HUES6 (cell line): Measurements from ENCODE around the gene GRK5.

Source experiments
- H3K27ac ChIP-seq: 2 replicates; pipeline ENCODE4 v1.7.0; 2013; ENCODE audit warnings: low read depth, mild to moderate bottlenecking, low read length, inconsistent platforms
- H3K27me3 ChIP-seq: 2 replicates; pipeline ENCODE4 v1.6.1; 2013; ENCODE audit warnings: low read length; ENCODE audit not compliant: control insufficient read depth, insufficient read depth
- H3K36me3 ChIP-seq: 2 replicates; pipeline ENCODE4 v1.6.1; 2013; ENCODE audit warnings: low read length; ENCODE audit not compliant: control insufficient read depth, insufficient read depth
- H3K4me1 ChIP-seq: 2 replicates; pipeline ENCODE4 v1.6.1; 2013; ENCODE audit warnings: low read length; ENCODE audit not compliant: control insufficient read depth, insufficient read depth
- H3K4me3 ChIP-seq: 2 replicates; pipeline ENCODE4 v1.5.1; 2013; ENCODE audit warnings: low read depth, low read length
- H3K9ac ChIP-seq: one replicate; pipeline ENCODE4 v1.6.1; 2013; ENCODE audit warnings: mild to moderate bottlenecking, low read length
- H3K9me3 ChIP-seq: 2 replicates; pipeline ENCODE4 v1.6.1; 2013; ENCODE audit warnings: low read depth, low read length; ENCODE audit not compliant: control insufficient read depth, insufficient read depth

GRK5 gene

GRCh38 chr10:119441921-119442757 lies 234.8 kb downstream of the GRK5 start:
- Histone ChIP-seq H3K27me3 (no peaks in the 10 kb centered on the region), H3K36me3 (no peaks in the 10 kb centered on the region), H3K4me1 (peaks cover 3% of the 10 kb centered on the region; the same call in 1 of the 2 replicates), H3K27ac (no peak overlapping the region), H3K9me3 (no peaks in the 10 kb centered on the region; the same call in none of the 2 replicates), H3K4me3 (no peak overlapping the region), H3K9ac (no peak overlapping the region)

GRCh38 chr10:119442758-119443060 lies 235.3 kb downstream of the GRK5 start:
- no peaks in the 10 kb centered on the region; the same call in none of the 2 replicates for H3K9me3 ChIP-seq
- H3K4me3 ChIP-seq, result no peak overlapping the region
- H3K36me3 ChIP-seq, result no peaks in the 10 kb centered on the region
- H3K27ac ChIP-seq, result no peak overlapping the region
- H3K9ac ChIP-seq, result no peak overlapping the region
- H3K4me1 ChIP-seq, result peaks cover 3% of the 10 kb centered on the region; the same call in 1 of the 2 replicates
- H3K27me3 ChIP-seq, result no peaks in the 10 kb centered on the region; the same call in 1 of the 2 replicates

- H3K27ac ChIP-seq, result no peak overlapping the region
- no peaks in the 10 kb centered on the region; the same call in 1 of the 2 replicates for H3K27me3 ChIP-seq
- H3K36me3 ChIP-seq, result no peaks in the 10 kb centered on the region
- no peak overlapping the region for H3K4me3 ChIP-seq
- no peaks in the 10 kb centered on the region; the same call in 1 of the 2 replicates for H3K9me3 ChIP-seq
- H3K9ac ChIP-seq, result no peak overlapping the region
- peaks cover 6% of the 10 kb centered on the region; the same call in 1 of the 2 replicates for H3K4me1 ChIP-seq
These were observed 236.1 kb downstream of the GRK5 start for GRCh38 chr10:119443441-119443840.

- H3K4me1 ChIP-seq, result peaks cover 12% of the 10 kb centered on the region
- H3K27me3 ChIP-seq, result no peaks in the 10 kb centered on the region; the same call in 1 of the 2 replicates
- H3K27ac ChIP-seq, result no peak overlapping the region
- H3K9ac ChIP-seq, result no peak overlapping the region
- H3K36me3 ChIP-seq, result no peaks in the 10 kb centered on the region
- no peaks in the 10 kb centered on the region; the same call in 1 of the 2 replicates for H3K9me3 ChIP-seq
- H3K4me3 ChIP-seq, result no peak overlapping the region
These were observed 236.7 kb downstream of the GRK5 start for GRCh38 chr10:119443970-119444660.

GRCh38 chr10:119444866-119445265 lies 237.5 kb downstream of the GRK5 start:
- no peak overlapping the region for H3K27ac ChIP-seq
- peaks cover 13% of the 10 kb centered on the region for H3K4me1 ChIP-seq
- no peak overlapping the region for H3K9ac ChIP-seq
- no peaks in the 10 kb centered on the region for H3K36me3 ChIP-seq
- H3K27me3 ChIP-seq, result no peaks in the 10 kb centered on the region; the same call in 1 of the 2 replicates
- H3K4me3 ChIP-seq, result no peak overlapping the region
- H3K9me3 ChIP-seq, result no peaks in the 10 kb centered on the region

- peaks cover 13% of the 10 kb centered on the region for H3K4me1 ChIP-seq
- no peaks in the 10 kb centered on the region for H3K9me3 ChIP-seq
- H3K36me3 ChIP-seq, result no peaks in the 10 kb centered on the region
- H3K27me3 ChIP-seq, result no peaks in the 10 kb centered on the region; the same call in 1 of the 2 replicates
- no peak overlapping the region for H3K9ac ChIP-seq
- no peak overlapping the region for H3K4me3 ChIP-seq
- no peak overlapping the region for H3K27ac ChIP-seq
These were observed 238.1 kb downstream of the GRK5 start for GRCh38 chr10:119445311-119445934.

- H3K9me3 ChIP-seq, result no peaks in the 10 kb centered on the region
- H3K4me3 ChIP-seq, result no peak overlapping the region
- H3K27me3 ChIP-seq, result no peaks in the 10 kb centered on the region; the same call in 1 of the 2 replicates
- no peak overlapping the region for H3K27ac ChIP-seq
- peaks cover 13% of the 10 kb centered on the region for H3K4me1 ChIP-seq
- no peak overlapping the region for H3K9ac ChIP-seq
- H3K36me3 ChIP-seq, result no peaks in the 10 kb centered on the region
These were observed 238.6 kb downstream of the GRK5 start for GRCh38 chr10:119445935-119446317.

GRCh38 chr10:119446441-119447277 lies 239.3 kb downstream of the GRK5 start:
- Histone ChIP-seq H3K4me3 (no peak overlapping the region), H3K27me3 (no peaks in the 10 kb centered on the region; the same call in 1 of the 2 replicates), H3K9me3 (no peaks in the 10 kb centered on the region), H3K27ac (no peak overlapping the region), H3K4me1 (peaks cover 13% of the 10 kb centered on the region), H3K9ac (no peak overlapping the region), H3K36me3 (no peaks in the 10 kb centered on the region)

- Histone ChIP-seq H3K4me3 (no peak overlapping the region), H3K4me1 (peaks cover 11% of the 10 kb centered on the region), H3K9ac (no peak overlapping the region), H3K27me3 (no peaks in the 10 kb centered on the region; the same call in 1 of the 2 replicates), H3K27ac (no peak overlapping the region), H3K9me3 (no peaks in the 10 kb centered on the region), H3K36me3 (no peaks in the 10 kb centered on the region)
These were observed 240.1 kb downstream of the GRK5 start for GRCh38 chr10:119447421-119447820.

- no peaks in the 10 kb centered on the region; the same call in 1 of the 2 replicates for H3K27me3 ChIP-seq
- H3K4me1 ChIP-seq, result peaks cover 10% of the 10 kb centered on the region
- no peaks in the 10 kb centered on the region for H3K9me3 ChIP-seq
- H3K9ac ChIP-seq, result no peak overlapping the region
- no peak overlapping the region for H3K27ac ChIP-seq
- H3K36me3 ChIP-seq, result no peaks in the 10 kb centered on the region
- no peak overlapping the region for H3K4me3 ChIP-seq
These were observed 240.6 kb downstream of the GRK5 start for GRCh38 chr10:119447823-119448546.
